ENCODE results near the gene CXCL1. TPM values are rescaled to one million over a fixed set of nuclear protein-coding genes. Genes with fewer than 3 reads are reported as not detected.

Gene CXCL1
- total and polyA plus RNA-seq, 7 donors, result 0.26 to 4.2 (median 1.6) TPM

- WGBS, 3 donors, result 49 to 60% (median 57%) methylated on average over 2 of the region's 2 CpGs
- intact Hi-C loops (cut with DNase I), result no loop called here
- DNase-seq, result no peak
- ATAC-seq, result peak in 1 of 4 donors; percentile 51
- no peak overlapping the region for H3K4me3 ChIP-seq
- no peaks in the 10 kb centered on the region for H3K4me1 ChIP-seq
- peaks cover 0 to 4% (median 0%) of the 10 kb centered on the region in 3 donors for H3K27me3 ChIP-seq (ENCODE audit: insufficient read depth in 3 of 3, low read length in 2 of 3)
- TF ChIP-seq CTCF (IDR thresholded peaks at IDR 0.05), result no peak
- no peaks in the 10 kb centered on the region for H3K9me3 ChIP-seq
- H3K36me3 ChIP-seq (ENCODE audit: insufficient read depth in 1 of 2, low read depth in 1 of 2), result no peaks in the 10 kb centered on the region
- no peak overlapping the region for H3K27ac ChIP-seq
Observed at GRCh38 chr4:73917081-73917501, 47.9 kb downstream of the CXCL1 start.

GRCh38 chr4:73918058-73918457, 48.9 kb downstream of the CXCL1 start:
- intact Hi-C loops (cut with DNase I), result no loop called here
- H3K36me3 ChIP-seq (ENCODE audit: insufficient read depth in 1 of 2, low read depth in 1 of 2), result no peaks in the 10 kb centered on the region
- no peak for TF ChIP-seq CTCF (IDR thresholded peaks at IDR 0.05)
- WGBS, 3 donors, result 51 to 69% (median 65%) methylated on average over 2 of the region's 2 CpGs
- ATAC-seq, result no peak
- no peak for DNase-seq
- no peaks in the 10 kb centered on the region for H3K9me3 ChIP-seq
- H3K27me3 ChIP-seq (ENCODE audit: insufficient read depth in 3 of 3, low read length in 2 of 3), result peaks cover 0 to 4% (median 0%) of the 10 kb centered on the region in 3 donors
- H3K27ac ChIP-seq, result no peak overlapping the region
- no peak overlapping the region for H3K4me3 ChIP-seq
- no peaks in the 10 kb centered on the region for H3K4me1 ChIP-seq

GRCh38 chr4:73919691-73920090, 50.5 kb downstream of the CXCL1 start:
- no peaks in the 10 kb centered on the region for H3K9me3 ChIP-seq
- no peaks in the 10 kb centered on the region for H3K4me1 ChIP-seq
- 80 to 93% (median 84%) methylated on average over 3 of the region's 3 CpGs for WGBS, 3 donors
- H3K36me3 ChIP-seq (ENCODE audit: insufficient read depth in 1 of 2, low read depth in 1 of 2), result no peaks in the 10 kb centered on the region
- peaks cover 0 to 4% (median 0%) of the 10 kb centered on the region in 3 donors for H3K27me3 ChIP-seq (ENCODE audit: insufficient read depth in 3 of 3, low read length in 2 of 3)
- no peak overlapping the region for H3K4me3 ChIP-seq
- no peak for TF ChIP-seq CTCF (IDR thresholded peaks at IDR 0.05)
- ATAC-seq, result no peak
- intact Hi-C loops (cut with DNase I), result loop anchor here in 1 of 2 donors (5.0 kb wide), 1 partner anchor 257 kb away; no protein-coding TSS in a partner anchor
- H3K27ac ChIP-seq, result no peak overlapping the region
- no peak for DNase-seq

Other genes with a start within 250 kb of the CXCL1 start
- not detected for gene RASSF6, start 249.0 kb upstream of the CXCL1 start, total RNA-seq
- gene RASSF6, start 249.0 kb upstream of the CXCL1 start, polyA plus RNA-seq, result under 1 TPM in 1 of 3 donors, not detected in 2; 0.01 TPM
- 1 to 10 TPM in 1 of 4 donors, under 1 TPM in 2, not detected in 1; 0.21 to 8.1 (median 0.52) TPM for gene CXCL8, start 128.8 kb upstream of the CXCL1 start, total RNA-seq
- 1 to 10 TPM in 1 of 3 donors, under 1 TPM in 2; 0.21 to 2.8 (median 0.25) TPM for gene CXCL8, start 128.8 kb upstream of the CXCL1 start, polyA plus RNA-seq
- under 1 TPM in 2 of 4 donors, not detected in 2; 0.21 to 0.54 TPM for gene CXCL6, start 32.7 kb upstream of the CXCL1 start, total RNA-seq
- under 1 TPM in 2 of 3 donors, not detected in 1; 0.04 to 0.07 TPM for gene CXCL6, start 32.7 kb upstream of the CXCL1 start, polyA plus RNA-seq
- gene PF4V1, start 16.1 kb upstream of the CXCL1 start, total RNA-seq, result not detected
- under 1 TPM in 1 of 3 donors, not detected in 2; 0.14 TPM for gene PF4V1, start 16.1 kb upstream of the CXCL1 start, polyA plus RNA-seq
- 1 to 10 TPM in 1 of 4 donors, not detected in 3; 1.4 TPM for gene PF4, start 112.6 kb downstream of the CXCL1 start, total RNA-seq
- under 1 TPM in 1 of 3 donors, not detected in 2; 0.25 TPM for gene PF4, start 112.6 kb downstream of the CXCL1 start, polyA plus RNA-seq
- gene PPBP, start 118.8 kb downstream of the CXCL1 start, total RNA-seq, result 1 to 10 TPM in 2 of 4 donors, under 1 TPM in 1, not detected in 1; 0.44 to 2.5 (median 1.4) TPM
- not detected for gene PPBP, start 118.8 kb downstream of the CXCL1 start, polyA plus RNA-seq
- under 1 TPM; 0.08 to 0.52 (median 0.15) TPM for gene CXCL5, start 129.3 kb downstream of the CXCL1 start, total RNA-seq
- gene CXCL5, start 129.3 kb downstream of the CXCL1 start, polyA plus RNA-seq, result under 1 TPM; 0.03 to 0.08 (median 0.05) TPM
- 1 to 10 TPM in 1 of 4 donors, under 1 TPM in 3; 0.40 to 2.4 (median 0.77) TPM for gene CXCL3, start 169.3 kb downstream of the CXCL1 start, total RNA-seq
- gene CXCL3, start 169.3 kb downstream of the CXCL1 start, polyA plus RNA-seq, result 1 to 10 TPM in 1 of 3 donors, under 1 TPM in 2; 0.43 to 1.4 (median 0.46) TPM
- gene CXCL2, start 229.8 kb downstream of the CXCL1 start, total RNA-seq, result 10 to 100 TPM in 2 of 4 donors, 1 to 10 TPM in 2; 5.8 to 14.2 (median 10.1) TPM
- 10 to 100 TPM in 1 of 3 donors, 1 to 10 TPM in 2; 6.1 to 10.5 (median 8.3) TPM for gene CXCL2, start 229.8 kb downstream of the CXCL1 start, polyA plus RNA-seq